GM12872 (cell line): ENCODE data around the gene RNU4-1.

ENCODE experiments used
- CTCF ChIP-seq: IDR thresholded peaks from 3 replicates; pipeline ENCODE4 v1.5.1; 2011; ENCODE audit warnings: low read depth, mild to moderate bottlenecking, low read length, moderate library complexity; ENCODE audit not compliant: insufficient read depth

The RNU4-1 gene

GRCh38 chr12:120316798-120317223 lies 23.8 kb upstream of the RNU4-1 start:
- no peak for TF ChIP-seq CTCF

- peak; percentile 47 for TF ChIP-seq CTCF
Observed at GRCh38 chr12:120314220-120314619, 21.2 kb upstream of the RNU4-1 start.

GRCh38 chr12:120301962-120302815 lies 9.2 kb upstream of the RNU4-1 start, which contains the start of gene SIRT4:
TSS of gene SIRT4 (plus strand) at chr12:120302321. CDS start at chr12:120303562, 1,241 bp downstream.
- TF ChIP-seq CTCF = peak; percentile 81

- TF ChIP-seq CTCF = no peak
Observed at GRCh38 chr12:120292411-120292660, 701 bp downstream of the RNU4-1 start.

GRCh38 chr12:120290609-120291305 lies 2.3 kb downstream of the RNU4-1 start:
- no peak for TF ChIP-seq CTCF

- no peak for TF ChIP-seq CTCF
Observed at GRCh38 chr12:120287491-120287890, 5.5 kb downstream of the RNU4-1 start.

- TF ChIP-seq CTCF = no peak
Observed at GRCh38 chr12:120286768-120287490, 6.1 kb downstream of the RNU4-1 start.
